HepG2 (cell line): Measurements from ENCODE around the gene ZBTB45. TPM values are rescaled to one million over a fixed set of nuclear protein-coding genes. Genes with fewer than 3 reads are reported as not detected.

Experiments
- BCL6 ChIP-seq: IDR thresholded peaks from 2 replicates; pipeline ENCODE4 v1.6.1; 2016; ENCODE audit warnings: missing genetic modification reagents, missing compliant biosample characterization
- CHD4 ChIP-seq: fragments of 200-600 bp; sonication (generic); IDR thresholded peaks from 2 replicates; pipeline ENCODE4 v1.7.0; 2017; ENCODE audit warnings: mild to moderate bottlenecking, low read length, borderline replicate concordance
- DBP ChIP-seq: sonication (generic); formaldehyde crosslinking; IDR thresholded peaks from 2 replicates; pipeline ENCODE4 v1.4.0; 2020; ENCODE audit warnings: missing genetic modification reagents; ENCODE audit errors: not compliant biosample characterization
- DMTF1 ChIP-seq: sonication (generic); formaldehyde crosslinking; IDR thresholded peaks from 2 replicates; pipeline ENCODE4 v1.4.0; 2020; ENCODE audit warnings: mild to moderate bottlenecking, missing genetic modification reagents
- E2F2 ChIP-seq: sonication (generic); formaldehyde crosslinking; IDR thresholded peaks from 2 replicates; pipeline ENCODE4 v1.4.0; 2020; ENCODE audit warnings: missing genetic modification reagents, borderline replicate concordance
- E2F5 ChIP-seq: sonication (generic); formaldehyde crosslinking; conservative IDR thresholded peaks from 2 replicates; pipeline ENCODE4 v1.4.0; 2020; ENCODE audit warnings: missing genetic modification reagents
- EED ChIP-seq: sonication (generic); formaldehyde crosslinking; IDR thresholded peaks from 2 replicates; pipeline ENCODE4 v1.5.0; 2020; ENCODE audit warnings: mild to moderate bottlenecking, missing genetic modification reagents
- HOXA5 ChIP-seq: sonication (generic); formaldehyde crosslinking; IDR thresholded peaks from 2 replicates; pipeline ENCODE4 v1.4.0; 2020; ENCODE audit warnings: missing genetic modification reagents
- HOXD1 ChIP-seq: sonication (generic); formaldehyde crosslinking; IDR thresholded peaks from 2 replicates; pipeline ENCODE4 v1.5.0; 2020; ENCODE audit warnings: missing genetic modification reagents
- IKZF4 ChIP-seq: sonication (generic); formaldehyde crosslinking; IDR thresholded peaks from 2 replicates; pipeline ENCODE4 v1.5.1; 2020; ENCODE audit warnings: borderline replicate concordance, mild to moderate bottlenecking, low read depth, missing genetic modification reagents; ENCODE audit errors: not compliant biosample characterization
- JDP2 ChIP-seq: sonication (generic); formaldehyde crosslinking; IDR thresholded peaks from 2 replicates; pipeline ENCODE4 v1.8.1; 2022; ENCODE audit warnings: missing genetic modification reagents, borderline replicate concordance
- MEF2D ChIP-seq: sonication (generic); formaldehyde crosslinking; IDR thresholded peaks from 2 replicates; pipeline ENCODE4 v1.5.1; 2020; ENCODE audit warnings: mild to moderate bottlenecking, missing genetic modification reagents
- POGZ ChIP-seq: sonication (generic); formaldehyde crosslinking; IDR thresholded peaks from 2 replicates; pipeline ENCODE4 v1.4.0; 2020; ENCODE audit warnings: mild to moderate bottlenecking, missing genetic modification reagents
- SIN3A ChIP-seq: IDR thresholded peaks from 2 replicates; pipeline ENCODE4 v1.6.1; 2011; ENCODE audit warnings: low read depth, mild to moderate bottlenecking, control low read depth, low read length, borderline replicate concordance
- SIX4 ChIP-seq: sonication (generic); formaldehyde crosslinking; IDR thresholded peaks from 2 replicates; pipeline ENCODE4 v1.4.0; 2020; ENCODE audit warnings: missing genetic modification reagents
- ZKSCAN5 ChIP-seq: sonication (generic); formaldehyde crosslinking; IDR thresholded peaks from 2 replicates; pipeline ENCODE4 v1.5.1; 2020; ENCODE audit warnings: mild to moderate bottlenecking, missing genetic modification reagents
- ZNF331 ChIP-seq: sonication (generic); formaldehyde crosslinking; IDR thresholded peaks from 2 replicates; pipeline ENCODE4 v1.4.0; 2020; ENCODE audit warnings: missing genetic modification reagents
- ZNF451 ChIP-seq: sonication (generic); formaldehyde crosslinking; IDR thresholded peaks from 2 replicates; pipeline ENCODE4 v1.5.0; 2020; ENCODE audit warnings: mild to moderate bottlenecking, missing genetic modification reagents
- ZNF670 ChIP-seq: sonication (generic); formaldehyde crosslinking; IDR thresholded peaks from 2 replicates; pipeline ENCODE4 v1.8.0; 2022; ENCODE audit warnings: mild to moderate bottlenecking, missing genetic modification reagents, borderline replicate concordance
- ZNF775 ChIP-seq: sonication (generic); formaldehyde crosslinking; IDR thresholded peaks from 2 replicates; pipeline ENCODE4 v1.4.0; 2020; ENCODE audit warnings: missing genetic modification reagents, mild to moderate bottlenecking, moderate library complexity, borderline replicate concordance
- ZXDC ChIP-seq: sonication (generic); formaldehyde crosslinking; IDR thresholded peaks from 2 replicates; pipeline ENCODE4 v1.5.0; 2020; ENCODE audit warnings: mild to moderate bottlenecking, missing genetic modification reagents
- polyA plus RNA-seq, 8 experiments: library from polyadenylated mRNA; depleted of rRNA in 3 of 8; stranded (reverse) in 7 of 8; unstranded in 1 of 8; fragments of >200 nt; fragmentation: Illumina TruSeq in 4 of 8; extraction: Trizol in 4 of 8; gene quantifications; 2 replicates each; pipeline versions ENCODE4 v1.2.1 to v1.2.3, GENCODE V29; 2011 to 2016; ENCODE audit warnings: low read depth in 4 of 8, missing spikeins in 1 of 8, mixed read lengths in 1 of 8; ENCODE audit not compliant: insufficient read depth in 1 of 8
- total RNA-seq, 5 experiments: library from RNA; depleted of rRNA; stranded (reverse); fragments of >200 nt; fragmentation: Illumina TruSeq; extraction: Trizol; gene quantifications; 2 replicates each; pipeline ENCODE4 v1.2.3, GENCODE V29; 2016; ENCODE audit warnings: low read depth in 1 of 5

The ZBTB45 gene
- total and polyA plus RNA-seq, 2 of the 13 experiments (the other 11 are each of a cell fraction or from before 2014, with no cell fraction given): 3.0 to 3.7 TPM

- TF ChIP-seq E2F2 (CRISPR knock-in tag): no peak; the same call in 1 of the 2 replicates
- TF ChIP-seq DBP: no peak
- TF ChIP-seq ZNF451: no peak
- TF ChIP-seq DMTF1 (CRISPR knock-in tag): no peak
- TF ChIP-seq SIX4 (CRISPR knock-in tag): peak; percentile 49; the same call in 1 of the 2 replicates
- 0 out of 2 replicates have a peak, but pooled peaks have one; percentile 52 for TF ChIP-seq HOXD1
- peak; percentile 51; the same call in 1 of the 2 replicates for TF ChIP-seq BCL6 (CRISPR knock-in tag)
- no peak for TF ChIP-seq SIN3A
- TF ChIP-seq ZNF331 (CRISPR knock-in tag): no peak
- TF ChIP-seq CHD4: no peak
- peak; percentile 23; the same call in 1 of the 2 replicates for TF ChIP-seq MEF2D
- no peak for TF ChIP-seq ZKSCAN5 (CRISPR knock-in tag)
- TF ChIP-seq EED (CRISPR knock-in tag): no peak
- TF ChIP-seq HOXA5 (CRISPR knock-in tag): no peak
- no peak for TF ChIP-seq ZNF670 (CRISPR knock-in tag)
- TF ChIP-seq ZXDC (CRISPR knock-in tag): 0 out of 2 replicates have a peak, but pooled peaks have one; percentile 38
- TF ChIP-seq POGZ (CRISPR knock-in tag): no peak; the same call in none of the 2 replicates
- no peak for TF ChIP-seq ZNF775 (CRISPR knock-in tag)
- TF ChIP-seq E2F5: no peak
- peak; percentile 53 for TF ChIP-seq IKZF4
- no peak for TF ChIP-seq JDP2 (CRISPR knock-in tag)
Measured at GRCh38 chr19:58511353-58512208, 8.0 kb downstream of the ZBTB45 start, which contains the start of gene SLC27A5 (continued).
